ENCODE measurements around the gene SERPINB1.
A peak's percentile ranks its signal among the peaks of the same experiment; 100 is the strongest.
"Not testable (repeated sequence)": the region's sequence is repeated elsewhere in the genome, so short reads cannot be mapped to it uniquely, and the experiment has no call there.

The SERPINB1 gene

DNA sequence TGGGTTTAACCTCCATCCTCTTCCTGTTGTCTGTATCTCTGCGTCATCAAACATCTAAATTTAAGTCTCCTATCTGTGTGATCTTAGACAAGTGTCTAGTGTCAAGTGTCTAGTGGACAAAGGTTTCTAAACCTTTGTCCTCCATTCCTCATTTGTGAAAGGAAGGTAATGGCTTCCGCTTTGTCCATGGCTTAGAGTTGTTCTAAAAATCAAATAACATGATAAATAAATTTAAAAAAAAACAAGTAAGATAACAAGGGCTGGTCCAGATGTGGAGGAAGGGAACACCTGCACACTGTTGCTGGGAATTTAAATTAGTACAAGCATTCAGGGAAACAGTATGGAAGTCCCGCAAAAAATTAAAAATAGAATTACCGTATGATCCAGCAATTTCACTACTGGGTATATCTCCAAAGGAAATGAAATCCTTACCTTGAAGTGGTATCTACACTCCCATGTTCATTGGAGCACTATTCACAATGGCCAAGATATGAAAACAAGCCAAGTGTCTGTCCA lies 17.6 kb upstream of the SERPINB1 start:
- H3K27me3 Mint-ChIP-seq, result no peaks in the 10 kb centered on the region
- ATAC-seq, result no peak
- peak overlapping the region; percentile 98 to 99 for H3K27ac Mint-ChIP-seq
- no peak for DNase-seq
- peaks cover 97% of the 10 kb centered on the region for H3K4me1 Mint-ChIP-seq
- H3K9me3 Mint-ChIP-seq, result no peaks in the 10 kb centered on the region
- H3K4me3 Mint-ChIP-seq, result peak overlapping the region; percentile 88 to 99

DNA sequence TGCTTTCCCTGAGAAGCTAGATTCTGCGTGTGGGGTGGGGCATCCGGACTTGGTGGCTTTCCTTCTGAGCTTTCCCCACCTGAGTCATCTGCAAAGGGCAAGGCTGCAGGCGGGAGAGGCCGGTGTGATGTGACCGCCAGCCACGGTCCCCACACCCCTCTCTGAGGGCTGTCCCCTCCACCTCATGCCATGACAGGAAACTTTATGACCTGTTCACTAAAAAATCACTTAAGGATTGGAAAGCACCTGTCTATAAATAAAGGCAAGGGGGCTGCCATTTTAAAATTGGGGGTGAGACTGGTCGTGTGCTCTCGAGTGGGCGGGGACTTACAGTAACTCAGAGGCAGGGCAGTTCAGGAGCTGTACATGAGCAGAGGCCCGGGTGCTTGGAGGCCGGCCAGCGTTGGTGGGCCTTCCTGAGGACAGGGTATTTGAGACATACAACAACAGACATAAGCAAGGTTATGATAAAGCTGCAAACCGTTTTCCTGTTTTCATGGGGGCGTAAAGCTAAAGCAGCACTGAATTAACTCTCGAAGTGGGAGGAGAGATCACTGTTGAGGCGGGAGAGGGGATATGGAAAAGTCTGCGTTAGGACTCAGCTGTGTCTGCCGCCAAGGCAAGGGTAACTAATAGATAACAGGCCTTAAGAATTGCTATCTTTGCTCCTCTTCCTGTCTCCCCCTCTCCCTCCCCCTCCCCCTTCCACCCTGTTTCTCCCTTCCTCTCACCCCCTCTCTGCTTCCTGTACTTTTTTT lies 16.1 kb upstream of the SERPINB1 start:
- ATAC-seq (peak; percentile 85), DNase-seq (peak; percentile 79 to 95)
- H3K4me3 Mint-ChIP-seq, result peak overlapping the region; percentile 88 to 99
- H3K27ac Mint-ChIP-seq, result peak overlapping the region; percentile 98 to 99
- peaks cover 100% of the 10 kb centered on the region for H3K4me1 Mint-ChIP-seq
- no peaks in the 10 kb centered on the region for H3K27me3 Mint-ChIP-seq
- H3K9me3 Mint-ChIP-seq, result no peaks in the 10 kb centered on the region

DNA sequence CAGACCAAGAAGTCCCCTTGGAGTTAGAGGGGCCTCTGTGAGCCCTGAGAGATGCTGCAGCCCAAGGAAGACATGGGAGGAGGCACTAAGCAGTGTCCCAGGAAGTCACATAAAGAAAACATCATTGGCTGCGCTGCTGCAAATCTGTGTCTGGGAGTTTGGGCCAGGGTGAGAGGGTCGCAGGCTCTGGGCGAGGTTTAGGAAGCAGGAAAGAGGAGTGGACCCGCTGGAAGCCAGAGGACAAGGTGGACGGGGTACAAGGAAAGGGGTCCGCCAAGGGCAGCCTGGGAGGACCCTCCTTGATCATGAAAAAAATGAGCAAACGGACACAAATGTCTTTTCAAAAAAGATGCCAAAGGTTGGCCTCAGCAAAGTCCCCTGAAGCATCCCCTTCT lies 15.5 kb upstream of the SERPINB1 start:
- Mint-ChIP-seq H3K27ac (peak overlapping the region; percentile 98 to 99), H3K4me3 (peak overlapping the region; percentile 88 to 99), H3K9me3 (no peaks in the 10 kb centered on the region), H3K4me1 (peaks cover 98% of the 10 kb centered on the region), H3K27me3 (no peaks in the 10 kb centered on the region)
- ATAC-seq (no peak), DNase-seq (no peak)

DNA sequence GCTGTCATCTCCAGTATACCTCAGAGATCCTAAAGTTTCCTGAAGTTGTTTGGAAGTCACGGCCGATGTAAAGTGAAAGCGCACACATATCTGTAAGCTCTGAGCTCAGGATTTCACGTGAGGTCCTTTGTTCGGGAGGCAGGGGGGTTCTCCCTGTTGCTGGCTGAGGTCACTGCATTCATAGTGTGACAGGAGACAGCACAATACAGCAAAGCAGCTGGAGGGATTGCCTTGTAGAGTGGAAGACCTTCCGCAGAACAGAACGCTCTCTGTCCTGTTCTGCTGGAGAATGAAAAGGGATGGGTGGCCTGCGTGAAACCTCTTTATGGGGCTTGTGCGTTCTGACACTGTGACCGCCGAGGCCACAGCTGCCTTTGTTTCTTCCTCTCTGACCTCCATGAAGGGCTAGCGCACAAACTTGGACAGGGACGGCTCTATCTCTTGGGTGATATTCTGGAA lies 13.4 kb upstream of the SERPINB1 start:
- no peaks in the 10 kb centered on the region for H3K9me3 Mint-ChIP-seq
- H3K27me3 Mint-ChIP-seq, result no peaks in the 10 kb centered on the region
- H3K27ac Mint-ChIP-seq, result peak overlapping the region; percentile 88 to 98
- peak overlapping the region; percentile 66 to 86 for H3K4me3 Mint-ChIP-seq
- H3K4me1 Mint-ChIP-seq, result peaks cover 81% of the 10 kb centered on the region
- ATAC-seq, result no peak
- DNase-seq, result no peak

DNA sequence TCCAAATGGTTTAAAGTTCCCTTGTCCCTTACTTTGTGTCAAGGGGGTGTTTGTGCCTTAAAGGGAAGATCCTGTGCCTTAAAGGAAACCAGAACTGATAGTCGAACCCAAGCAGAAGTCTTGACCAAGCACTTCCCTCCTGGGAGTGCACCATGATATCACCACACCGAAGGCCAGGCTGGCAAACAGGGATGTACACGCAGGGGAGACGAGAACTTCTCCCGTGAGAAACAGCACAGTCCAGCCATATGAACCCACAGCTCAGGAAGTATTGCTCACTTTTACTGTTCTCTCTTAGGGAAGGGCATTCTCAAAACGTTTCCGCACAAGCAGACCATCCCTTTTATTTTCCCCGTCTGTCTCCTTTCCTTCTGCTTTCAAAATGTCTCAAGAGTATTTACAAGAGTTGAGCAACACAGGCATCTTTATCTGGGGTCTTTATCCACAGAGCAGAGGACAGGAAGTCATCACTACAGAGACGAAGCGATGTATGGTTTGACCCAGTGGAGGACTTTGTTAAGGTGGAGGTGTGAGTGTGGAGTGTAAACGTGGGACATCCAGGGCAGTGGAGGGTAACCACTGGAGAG lies 12.8 kb upstream of the SERPINB1 start:
- H3K9me3 Mint-ChIP-seq, result no peaks in the 10 kb centered on the region
- no peaks in the 10 kb centered on the region for H3K27me3 Mint-ChIP-seq
- H3K27ac Mint-ChIP-seq, result peak overlapping the region; percentile 88 to 98
- ATAC-seq, result no peak
- DNase-seq, result no peak
- peak overlapping the region; percentile 66 to 86 for H3K4me3 Mint-ChIP-seq
- peaks cover 75% of the 10 kb centered on the region for H3K4me1 Mint-ChIP-seq

DNA sequence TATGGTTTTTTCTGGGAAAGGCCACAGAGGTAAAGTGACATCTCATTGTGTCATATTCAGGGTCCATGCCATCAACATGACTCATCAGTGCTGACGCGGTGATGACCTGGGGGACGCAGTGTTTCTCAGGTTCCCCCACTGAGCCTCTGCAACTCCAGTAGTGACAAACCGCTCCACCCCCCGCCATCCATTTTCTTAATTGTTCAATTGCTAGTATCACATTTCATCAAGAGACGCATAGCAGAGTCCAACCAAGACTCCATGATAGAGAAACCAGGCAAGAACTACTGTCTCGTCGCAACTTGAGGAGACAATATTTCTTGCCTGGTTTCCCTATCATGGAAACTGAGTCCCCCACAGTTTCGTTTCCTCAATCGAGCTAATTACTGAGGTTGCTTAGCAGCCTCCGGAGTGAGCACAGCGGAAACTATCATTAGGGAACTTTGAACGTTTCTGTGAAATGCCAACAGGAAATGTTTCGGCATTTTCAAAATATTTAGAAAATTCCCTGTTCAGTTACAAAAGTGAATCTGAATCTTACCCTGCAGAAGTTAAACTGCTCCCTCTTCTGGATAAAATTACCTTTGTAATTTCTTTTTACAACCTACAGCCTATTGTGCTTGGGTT lies 12.2 kb upstream of the SERPINB1 start:
- Mint-ChIP-seq H3K9me3 (no peaks in the 10 kb centered on the region), H3K27ac (peak overlapping the region; percentile 98), H3K27me3 (no peaks in the 10 kb centered on the region), H3K4me3 (peak overlapping the region; percentile 66 to 86), H3K4me1 (peaks cover 74% of the 10 kb centered on the region)
- peak; percentile 74 for ATAC-seq
- DNase-seq, result peak; percentile 70 to 91

DNA sequence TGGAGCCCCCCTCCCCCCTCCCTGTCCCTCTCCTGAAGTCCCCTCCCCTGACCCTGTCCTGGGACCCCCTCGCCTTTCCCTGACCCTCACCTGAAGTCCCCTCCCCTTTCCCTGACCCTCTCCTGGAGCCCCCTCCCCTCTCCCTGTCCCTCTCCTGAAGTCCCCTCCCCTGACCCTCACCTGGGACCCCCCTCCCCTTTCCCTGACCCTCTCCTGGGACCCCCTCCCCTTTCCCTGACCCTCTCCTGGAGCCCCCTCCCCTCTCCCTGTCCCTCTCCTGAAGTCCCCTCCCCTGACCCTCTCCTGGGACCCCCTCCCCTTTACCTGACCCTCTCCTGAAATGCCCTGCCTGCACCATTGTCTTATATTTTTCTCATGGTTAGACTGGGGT lies 11.7 kb upstream of the SERPINB1 start:
- DNase-seq, H3K27me3 Mint-ChIP-seq, H3K9me3 Mint-ChIP-seq, ATAC-seq: not testable (repeated sequence)
- Mint-ChIP-seq H3K27ac (peak overlapping the region; percentile 95 to 98), H3K4me3 (peak overlapping the region; percentile 68 to 86), H3K4me1 (peaks cover 74% of the 10 kb centered on the region)

DNA sequence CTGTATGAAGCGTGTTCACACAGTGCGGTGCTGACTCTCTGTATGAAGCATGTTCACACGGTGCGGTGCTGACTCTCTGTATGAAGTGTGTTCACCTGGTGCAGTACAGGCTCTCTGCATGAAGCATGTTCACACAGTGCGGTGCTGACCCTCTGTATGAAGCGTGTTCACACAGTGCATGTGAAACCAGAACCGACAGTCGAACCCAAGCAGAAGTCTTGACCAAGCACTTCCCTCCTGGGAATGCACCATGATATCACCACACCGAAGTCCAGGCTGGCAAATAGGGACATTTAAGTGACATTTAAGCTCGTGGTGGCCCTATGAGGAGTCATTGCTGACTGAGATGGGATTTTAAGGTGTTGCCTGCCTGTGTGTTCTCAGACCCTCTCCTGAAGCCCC lies 11.3 kb upstream of the SERPINB1 start:
- Mint-ChIP-seq H3K4me3 (peak overlapping the region; percentile 58 to 68), H3K27me3 (no peaks in the 10 kb centered on the region), H3K27ac (peak overlapping the region; percentile 61 to 95), H3K4me1 (peaks cover 74% of the 10 kb centered on the region), H3K9me3 (no peaks in the 10 kb centered on the region)
- DNase-seq, result no peak
- ATAC-seq, result no peak

DNA sequence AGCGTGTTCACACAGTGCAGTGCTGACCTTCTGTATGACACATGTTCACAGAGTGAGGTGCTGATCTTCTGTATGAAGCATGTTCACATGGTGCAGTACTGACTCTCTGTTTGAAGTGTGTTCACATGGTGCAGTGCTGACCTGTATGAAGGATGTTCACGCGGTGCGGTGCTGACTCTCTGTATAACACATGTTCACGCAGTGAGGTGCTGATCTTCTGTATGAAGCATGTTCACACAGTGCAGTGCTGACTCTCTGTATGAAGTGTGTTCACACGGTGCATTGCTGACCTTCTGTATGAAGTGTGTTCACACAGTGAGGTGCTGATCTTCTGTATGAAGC lies 10.8 kb upstream of the SERPINB1 start:
- Mint-ChIP-seq H3K27ac (no peak overlapping the region), H3K4me1 (peaks cover 74% of the 10 kb centered on the region), H3K4me3 (no peak overlapping the region), H3K27me3 (no peaks in the 10 kb centered on the region), H3K9me3 (no peaks in the 10 kb centered on the region)
- DNase-seq (no peak), ATAC-seq (no peak)

DNA sequence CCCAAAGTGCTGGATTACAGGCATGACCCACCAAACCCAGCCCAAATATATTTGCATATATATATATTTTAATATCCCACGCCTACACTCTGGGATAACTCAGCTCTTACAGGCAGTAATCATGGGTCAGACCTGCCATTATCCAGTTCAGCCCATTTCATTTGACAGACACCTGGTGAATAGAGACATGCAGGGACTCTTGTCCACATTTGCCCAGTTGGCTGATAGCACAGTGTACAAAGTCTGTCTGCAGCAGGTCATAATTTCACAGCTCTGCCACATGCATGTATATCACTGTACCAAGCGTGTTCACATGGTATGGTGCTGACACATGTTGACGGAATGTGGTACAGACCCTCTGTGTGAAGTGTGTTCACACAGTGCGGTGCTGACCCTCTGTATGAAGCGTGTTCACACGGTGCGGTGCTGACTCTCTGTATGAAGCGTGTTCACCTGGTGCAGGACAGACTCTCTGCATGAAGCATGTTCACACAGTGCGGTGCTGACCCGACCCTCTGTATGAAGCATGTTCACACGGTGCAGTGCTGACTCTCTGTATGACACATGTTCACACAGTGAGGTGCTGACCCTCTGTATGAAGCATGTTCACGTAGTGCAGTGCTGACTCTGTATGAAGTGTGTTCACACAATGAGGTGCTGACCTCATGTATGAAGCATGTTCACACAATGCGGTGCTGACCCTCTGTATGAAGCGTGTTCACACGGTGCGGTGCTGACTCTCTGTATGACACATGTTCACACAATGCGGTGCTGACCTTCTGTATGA lies 10.3 kb upstream of the SERPINB1 start:
- Mint-ChIP-seq H3K9me3 (no peaks in the 10 kb centered on the region), H3K27me3 (no peaks in the 10 kb centered on the region), H3K27ac (no peak overlapping the region), H3K4me1 (peaks cover 71% of the 10 kb centered on the region), H3K4me3 (no peak overlapping the region)
- DNase-seq (no peak), ATAC-seq (no peak)

DNA sequence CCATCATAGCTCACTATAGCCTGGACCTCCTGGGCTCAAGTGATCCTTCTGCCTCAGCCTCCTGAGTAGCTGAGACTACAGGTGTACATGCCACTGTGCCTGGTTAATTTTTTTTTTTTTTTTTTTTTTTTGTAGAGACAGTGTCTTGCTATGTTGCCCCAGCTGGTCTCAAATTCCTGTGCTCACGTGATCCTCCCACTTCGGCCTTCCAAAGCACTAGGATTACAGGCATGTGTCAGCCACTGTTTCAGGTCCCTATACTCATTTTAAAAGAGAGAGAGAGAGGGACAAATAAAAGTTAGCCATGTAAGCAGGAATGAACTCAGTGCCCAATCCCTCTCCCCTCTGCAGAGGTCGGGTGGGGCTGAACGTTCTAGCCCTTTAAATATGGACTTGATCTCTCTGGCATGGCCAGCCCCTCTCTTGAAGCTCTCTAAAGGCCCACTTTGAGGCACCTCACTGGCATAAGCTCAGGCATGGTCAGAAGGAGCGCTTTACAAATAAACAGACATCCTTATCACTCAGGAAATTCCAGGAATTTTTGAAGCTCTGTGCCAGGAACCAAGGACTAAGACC lies 9.0 kb upstream of the SERPINB1 start:
- H3K27ac Mint-ChIP-seq, result no peak overlapping the region
- H3K4me1 Mint-ChIP-seq, result peaks cover 70% of the 10 kb centered on the region
- ATAC-seq, result no peak
- no peak for DNase-seq
- no peaks in the 10 kb centered on the region for H3K9me3 Mint-ChIP-seq
- H3K4me3 Mint-ChIP-seq, result no peak overlapping the region
- H3K27me3 Mint-ChIP-seq, result no peaks in the 10 kb centered on the region

DNA sequence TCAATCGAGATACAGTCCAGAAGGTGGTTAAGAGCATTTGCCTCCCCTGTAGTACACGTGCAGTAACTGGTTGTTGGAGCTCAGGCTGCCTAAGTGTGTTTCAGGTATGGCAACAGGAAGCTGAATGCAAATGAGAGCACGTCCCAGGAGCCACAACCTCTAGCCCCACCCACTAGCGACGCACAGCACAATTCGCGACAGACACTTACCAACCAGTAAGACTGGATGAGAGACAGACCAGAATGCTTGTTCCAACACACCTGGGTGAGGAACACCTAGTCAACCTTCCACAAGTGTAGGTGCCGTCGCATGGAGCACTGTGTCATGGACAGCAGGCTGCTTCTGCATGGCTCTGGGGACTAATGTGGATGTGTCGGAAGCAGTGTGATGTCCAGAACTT lies 7.2 kb upstream of the SERPINB1 start:
- peak overlapping the region; percentile 49 to 59 for H3K4me3 Mint-ChIP-seq
- peak; percentile 70 for ATAC-seq
- peak; percentile 53 to 68 for DNase-seq
- H3K9me3 Mint-ChIP-seq, result no peaks in the 10 kb centered on the region
- H3K27ac Mint-ChIP-seq, result peak overlapping the region in 1 of 2 donors; percentile 44
- no peaks in the 10 kb centered on the region for H3K27me3 Mint-ChIP-seq
- H3K4me1 Mint-ChIP-seq, result peaks cover 58% of the 10 kb centered on the region

DNA sequence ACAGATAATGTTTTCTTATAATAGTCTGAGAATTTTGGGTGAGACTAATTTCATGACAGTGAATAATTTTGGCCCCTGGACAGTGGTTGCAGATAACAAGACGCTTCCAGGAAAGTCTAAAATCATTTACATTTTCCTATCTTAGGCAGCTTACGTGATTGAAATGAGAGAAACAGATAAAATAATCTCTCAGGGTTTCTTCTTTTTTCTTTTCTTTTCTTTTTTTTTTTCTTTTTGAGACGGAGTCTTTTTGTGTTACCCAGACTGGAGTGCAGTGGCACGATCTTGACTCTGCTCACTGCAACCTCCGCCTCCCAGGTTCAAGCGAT lies 4.2 kb upstream of the SERPINB1 start:
- no peak for DNase-seq
- H3K27ac Mint-ChIP-seq, result peak overlapping the region; percentile 60 to 77

DNA sequence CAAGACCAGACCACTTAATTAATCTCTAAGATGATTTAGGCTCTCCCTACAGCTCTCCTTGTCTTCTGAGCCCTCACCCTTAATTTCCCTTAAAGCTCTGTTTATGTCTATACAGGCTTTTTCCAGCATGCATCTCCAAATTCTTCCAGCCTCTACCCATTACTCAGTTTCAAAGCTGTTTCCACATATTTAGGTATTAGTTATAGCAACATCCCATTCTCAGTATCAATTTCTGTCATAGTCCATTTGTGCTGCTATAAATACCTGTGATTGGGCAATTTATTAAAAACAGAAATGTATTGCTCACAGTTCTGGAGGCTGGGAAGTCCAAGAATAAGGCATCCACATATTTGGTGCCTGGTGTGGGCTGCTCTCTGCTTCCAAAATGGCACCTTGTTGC lies 2.3 kb upstream of the SERPINB1 start:
- Mint-ChIP-seq H3K9me3 (no peaks in the 10 kb centered on the region), H3K27me3 (no peaks in the 10 kb centered on the region), H3K4me1 (peaks cover 81% of the 10 kb centered on the region), H3K4me3 (no peak overlapping the region), H3K27ac (no peak overlapping the region)
- ATAC-seq (no peak), DNase-seq (no peak)

More for the DNA sequence above, 4.2 kb upstream of the SERPINB1 start:
- Mint-ChIP-seq H3K4me1 (peaks cover 70% of the 10 kb centered on the region), H3K9me3 (no peaks in the 10 kb centered on the region), H3K27me3 (no peaks in the 10 kb centered on the region), H3K4me3 (peak overlapping the region; percentile 21 to 58)
- no peak for ATAC-seq

DNA sequence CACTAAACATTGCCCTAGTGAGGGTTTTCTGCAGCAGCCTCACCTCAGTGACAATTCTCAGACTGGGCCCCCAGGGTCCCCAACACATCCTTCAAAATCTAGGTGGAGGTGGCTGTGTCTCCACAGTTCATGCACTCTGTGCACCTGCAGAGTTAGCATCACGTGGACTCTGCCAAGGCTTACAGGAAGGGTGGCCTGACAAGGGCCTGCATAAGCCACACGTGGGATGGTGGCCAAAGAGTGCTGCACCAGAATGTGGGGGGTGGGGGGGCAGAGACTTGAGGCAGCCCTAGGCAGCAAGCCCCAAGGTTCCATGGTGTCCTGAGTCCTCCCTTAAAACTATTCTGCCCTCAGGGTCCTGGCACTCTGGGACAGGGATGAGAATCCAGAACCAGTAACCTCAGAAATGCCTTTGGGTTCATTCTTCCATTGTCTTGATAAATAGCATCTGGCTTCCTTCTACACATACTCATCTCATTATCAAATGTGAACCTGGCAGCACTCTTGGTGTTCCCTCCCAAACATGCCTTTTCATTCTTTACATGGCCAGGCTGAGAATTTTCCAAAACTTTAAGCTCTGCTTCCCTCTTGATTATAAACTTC lies 1.6 kb upstream of the SERPINB1 start:
- H3K9me3 Mint-ChIP-seq, result no peaks in the 10 kb centered on the region
- H3K4me1 Mint-ChIP-seq, result peaks cover 75% of the 10 kb centered on the region
- DNase-seq (no peak), ATAC-seq (no peak)
- peak overlapping the region; percentile 57 to 69 for H3K27ac Mint-ChIP-seq
- no peaks in the 10 kb centered on the region for H3K27me3 Mint-ChIP-seq
- no peak overlapping the region for H3K4me3 Mint-ChIP-seq

Measured in stimulated activated naive CD8-positive, alpha-beta T cell treated with anti-CD3 and anti-CD28 coated beads, Interleukin-15, amount 100 ng/mL, for 72 hours (primary cell).